GM12878 (cell line): ENCODE results near the gene LMO3. TPM values are rescaled to one million over a fixed set of nuclear protein-coding genes. Genes with fewer than 3 reads are reported as not detected.

Source experiments
- ATAC-seq: fragments of 200-7000 bp; cut with Tn5 transposase; 3 replicates; pipeline ENCODE4 v1.9.1; 2020; ENCODE audit warnings: mild to moderate bottlenecking, moderate library complexity
- BruUV-seq: library from RNA; stranded (reverse); fragments of 400-500 nt; replicated peaks from 2 replicates; lab custom pipeline; 2021; lab: Mats Ljungman, UMichigan
- CTCF ChIA-PET: fragments of 300-600 bp; sonication (Branson Sonifier 250); formaldehyde crosslinking; extraction: SDS; loops from one replicate; lab custom pipeline; 2021; ENCODE audit warnings: inconsistent platforms; lab: Yijun Ruan, JAX
- POLR2A ChIA-PET: fragments of 350-600 bp; formaldehyde crosslinking; extraction: SDS; loops from one replicate; lab custom pipeline; 2021; ENCODE audit warnings: inconsistent platforms; lab: Charles Lee
- RAD21 ChIA-PET: fragments of 300-600 bp; sonication (Branson Sonifier 250); formaldehyde crosslinking; loops from one replicate; lab custom pipeline; 2023; ENCODE audit warnings: antibody characterized with exemption; ENCODE audit not compliant: unreplicated experiment; lab: Charles Lee
- SMC1A ChIA-PET: fragments of 300-600 bp; sonication (Branson Sonifier 250); formaldehyde crosslinking; loops from one replicate; lab custom pipeline; 2023; ENCODE audit not compliant: unreplicated experiment, uncharacterized antibody; lab: Charles Lee
- DNase-seq: peaks from one replicate; pipeline ENCODE4 v3.0.0-alpha.2; 2011; ENCODE audit warnings: low read depth, low spot score
- FAIRE-seq: peaks from 3 replicates; lab custom pipeline; 2011; peaks lifted over from hg19 to GRCh38; lab: Jason Lieb, UNC
- H2AFZ ChIP-seq: 2 replicates; pipeline ENCODE4 v1.6.0; 2011; ENCODE audit warnings: low read depth, low read length, control low read depth; ENCODE audit not compliant: control insufficient read depth
- H3K27ac ChIP-seq: 2 replicates; pipeline ENCODE4 v1.5.1; 2011; ENCODE audit warnings: control low read depth; ENCODE audit not compliant: control insufficient read depth, insufficient read depth
- H3K27me3 ChIP-seq, 2 experiments: replicated peaks in 1 of 2; 2 replicates each; pipeline versions ENCODE4 v1.6.0 to v1.6.1; 2011; ENCODE audit warnings: low read length in 1 of 2; ENCODE audit not compliant: control insufficient read depth in 2 of 2, insufficient read depth in 2 of 2
- H3K36me3 ChIP-seq, 2 experiments: 2 replicates each; pipeline ENCODE4 v1.5.1; 2011; ENCODE audit warnings: low read length in 1 of 2; ENCODE audit not compliant: control insufficient read depth in 2 of 2, insufficient read depth in 2 of 2
- H3K4me1 ChIP-seq: 2 replicates; pipeline ENCODE4 v1.6.1; 2011; ENCODE audit warnings: mild to moderate bottlenecking, low read length, moderate library complexity, mixed read lengths; ENCODE audit not compliant: control insufficient read depth, insufficient read depth
- H3K4me2 ChIP-seq: 2 replicates; pipeline ENCODE4 v1.6.0; 2011; ENCODE audit warnings: control low read depth; ENCODE audit not compliant: control insufficient read depth, insufficient read depth
- H3K4me3 ChIP-seq: fragments of 200-600 bp; sonication (generic); 2 replicates; pipeline ENCODE4 v1.5.1; 2016
- H3K79me2 ChIP-seq: 2 replicates; pipeline ENCODE4 v1.6.0; 2011; ENCODE audit warnings: low read length; ENCODE audit not compliant: control insufficient read depth, insufficient read depth
- H3K9ac ChIP-seq: 2 replicates; pipeline ENCODE4 v1.8.0; 2011; ENCODE audit warnings: low read length, control low read depth, mixed read lengths; ENCODE audit not compliant: control insufficient read depth, insufficient read depth
- H3K9me3 ChIP-seq: replicated peaks from 3 replicates; pipeline ENCODE4 v1.5.1; 2011; ENCODE audit warnings: mild to moderate bottlenecking, low read length; ENCODE audit not compliant: control insufficient read depth, insufficient read depth
- H4K20me1 ChIP-seq: 2 replicates; pipeline ENCODE4 v1.6.0; 2011; ENCODE audit not compliant: control insufficient read depth, insufficient read depth
- EED ChIP-seq: sonication (generic); IDR thresholded peaks from 2 replicates; pipeline ENCODE4 v1.6.1; 2016; ENCODE audit warnings: antibody characterized with exemption, low read depth
- HDGF ChIP-seq: fragments of 450-650 bp; IDR thresholded peaks from 2 replicates; pipeline ENCODE4 v1.6.1; 2016; ENCODE audit warnings: antibody characterized with exemption
- NFYA ChIP-seq: IDR thresholded peaks from 2 replicates; pipeline ENCODE4 v1.6.1; 2011; ENCODE audit warnings: low read depth, mild to moderate bottlenecking, low read length, improper control_type of control experiment, borderline replicate concordance
- POU2F2 ChIP-seq: IDR thresholded peaks from 3 replicates; pipeline ENCODE4 v1.6.1; 2011; ENCODE audit warnings: low read depth, mild to moderate bottlenecking, low read length, borderline replicate concordance
- RB1 ChIP-seq: fragments of 450-650 bp; formaldehyde crosslinking; IDR thresholded peaks from 2 replicates; pipeline ENCODE4 v1.6.1; 2017; ENCODE audit warnings: mild to moderate bottlenecking, borderline replicate concordance
- RELA ChIP-seq: fragments of 450-650 bp; IDR thresholded peaks from 2 replicates; pipeline ENCODE4 v1.8.0; 2014; ENCODE audit warnings: borderline replicate concordance; ENCODE audit not compliant: partially characterized antibody
- ZZZ3 ChIP-seq: IDR thresholded peaks from 2 replicates; pipeline ENCODE4 v1.6.1; 2011; ENCODE audit warnings: low read depth; ENCODE audit not compliant: control insufficient read depth, insufficient read length
- WGBS: methylation state at CpG from one replicate; pipeline ENCODE4 v1.1.6; 2016; ENCODE audit warnings: low lambda C conversion rate; ENCODE audit not compliant: insufficient replicate concordance, insufficient coverage; ENCODE audit errors: missing lambda C conversion rate; 5-methylcytosine and 5-hydroxymethylcytosine counted together
- in situ Hi-C: fragments of 300-500 bp; cut with MboI; formaldehyde crosslinking; loops from 9 replicates; pipeline ENCODE4 v1.14.3; 2018; ENCODE audit warnings: mixed read lengths
- intact Hi-C: fragments of 100-400 bp; cut with micrococcal nuclease; formaldehyde crosslinking; loops from one replicate; pipeline ENCODE4 v1.14.2; 2022; ENCODE audit not compliant: unreplicated experiment
- polyA plus RNA-seq, 11 experiments: library from polyadenylated mRNA; depleted of rRNA in 4 of 11; unstranded in 6 of 11; stranded (reverse) in 5 of 11; fragments of >200 nt; fragmentation: Nextera tagmentation in 4 of 11; fragmentation: Illumina TruSeq in 1 of 11; extraction: Ambion mirVana in 4 of 11; extraction: Trizol in 1 of 11; gene quantifications; 1 replicate in 1 of 11; 2 replicates in 10 of 11; pipeline versions ENCODE4 v1.2.1 to v1.2.3, GENCODE V29; 2011 to 2016; ENCODE audit warnings: inconsistent platforms in 2 of 11, missing spikeins in 2 of 11, low read depth in 1 of 11
- total RNA-seq, 4 experiments: library from RNA; depleted of rRNA in 3 of 4; stranded (reverse); fragments of >200 nt in 3 of 4; fragmentation: Illumina TruSeq in 1 of 4; extraction: Trizol in 1 of 4; gene quantifications; 2 replicates each; pipeline versions ENCODE4 v1.2.1 to v1.2.3, GENCODE V29; 2013 to 2021
- TF ChIP-seq, protein P1 (sequence below): fragments of 450-650 bp; IDR thresholded peaks from 2 replicates; pipeline ENCODE4 v1.6.1; 2017; ENCODE audit warnings: borderline replicate concordance
- TF ChIP-seq, protein P2 (sequence below): fragments of 450-650 bp; IDR thresholded peaks from 2 replicates; pipeline ENCODE4 v1.6.1; 2017; ENCODE audit warnings: mild to moderate bottlenecking
- TF ChIP-seq, protein P3 (sequence below): IDR thresholded peaks from 2 replicates; pipeline ENCODE4 v1.6.1; 2011; ENCODE audit warnings: borderline replicate concordance, low read depth, mild to moderate bottlenecking, moderate library complexity, low read length; ENCODE audit not compliant: insufficient read depth, poor library complexity, severe bottlenecking

The LMO3 gene
- total and polyA plus RNA-seq, 10 of the 15 experiments (the other 5 are each of a cell fraction or from before 2014, with no cell fraction given): 1.6 to 13.5 (median 1.9) TPM

DNA sequence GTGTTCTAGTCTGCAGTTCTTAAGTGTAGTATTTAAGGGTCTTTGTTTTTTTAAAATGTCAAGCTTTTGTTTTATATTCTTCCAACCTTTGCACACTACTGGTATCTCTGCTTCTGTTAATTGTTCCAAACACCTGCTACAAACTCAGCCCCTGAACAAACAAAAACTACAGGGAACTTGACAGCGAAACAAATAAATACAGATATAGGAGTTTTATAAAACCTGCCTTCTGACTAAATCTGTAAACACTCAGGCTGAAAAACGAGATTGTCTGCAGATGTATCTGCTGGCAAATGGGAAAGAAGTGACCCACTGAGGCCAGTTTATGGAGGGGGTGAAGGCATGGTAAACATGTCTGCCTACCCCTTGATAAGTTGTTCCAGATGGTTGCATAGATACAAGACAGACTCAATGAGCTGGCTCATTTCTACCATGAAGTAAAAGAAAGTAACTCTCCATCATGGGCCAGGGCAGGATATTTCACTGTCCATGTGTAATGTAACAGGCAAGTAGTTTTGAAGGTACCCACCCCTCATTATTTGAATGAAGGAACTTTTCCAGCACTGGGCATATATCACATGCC is 75.6 kb downstream of the LMO3 start:
- intact Hi-C loops: no loop called here
- WGBS: 36% methylated on average over 2 of the region's 2 CpGs

DNA sequence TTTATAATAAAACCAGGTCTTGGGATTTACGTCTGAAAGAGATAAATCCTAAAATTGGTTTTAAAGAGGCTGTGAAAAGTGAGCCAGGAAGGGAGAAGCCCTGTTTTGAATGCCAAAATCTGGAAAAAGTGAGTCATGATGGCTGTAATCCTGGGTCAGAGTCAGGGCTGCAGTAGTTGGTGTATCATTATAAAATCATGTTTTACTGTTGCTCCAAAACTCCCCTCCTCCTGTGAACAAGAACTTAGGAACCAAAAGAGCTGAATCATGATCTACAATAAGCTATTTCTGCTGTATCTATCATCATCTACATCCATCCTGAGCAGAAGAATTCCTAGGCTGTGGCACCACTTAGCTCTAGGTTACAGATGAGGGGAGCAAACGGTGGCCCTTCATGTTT is 79.3 kb downstream of the LMO3 start:
- no TSS peak for BruUV-seq
- TF ChIP-seq EED: no peak
- TF ChIP-seq RELA: no peak
- TF ChIP-seq, protein P1, sequence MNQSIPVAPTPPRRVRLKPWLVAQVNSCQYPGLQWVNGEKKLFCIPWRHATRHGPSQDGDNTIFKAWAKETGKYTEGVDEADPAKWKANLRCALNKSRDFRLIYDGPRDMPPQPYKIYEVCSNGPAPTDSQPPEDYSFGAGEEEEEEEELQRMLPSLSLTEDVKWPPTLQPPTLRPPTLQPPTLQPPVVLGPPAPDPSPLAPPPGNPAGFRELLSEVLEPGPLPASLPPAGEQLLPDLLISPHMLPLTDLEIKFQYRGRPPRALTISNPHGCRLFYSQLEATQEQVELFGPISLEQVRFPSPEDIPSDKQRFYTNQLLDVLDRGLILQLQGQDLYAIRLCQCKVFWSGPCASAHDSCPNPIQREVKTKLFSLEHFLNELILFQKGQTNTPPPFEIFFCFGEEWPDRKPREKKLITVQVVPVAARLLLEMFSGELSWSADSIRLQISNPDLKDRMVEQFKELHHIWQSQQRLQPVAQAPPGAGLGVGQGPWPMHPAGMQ: no peak
- TF ChIP-seq ZZZ3: no peak
- TF ChIP-seq, protein P2, sequence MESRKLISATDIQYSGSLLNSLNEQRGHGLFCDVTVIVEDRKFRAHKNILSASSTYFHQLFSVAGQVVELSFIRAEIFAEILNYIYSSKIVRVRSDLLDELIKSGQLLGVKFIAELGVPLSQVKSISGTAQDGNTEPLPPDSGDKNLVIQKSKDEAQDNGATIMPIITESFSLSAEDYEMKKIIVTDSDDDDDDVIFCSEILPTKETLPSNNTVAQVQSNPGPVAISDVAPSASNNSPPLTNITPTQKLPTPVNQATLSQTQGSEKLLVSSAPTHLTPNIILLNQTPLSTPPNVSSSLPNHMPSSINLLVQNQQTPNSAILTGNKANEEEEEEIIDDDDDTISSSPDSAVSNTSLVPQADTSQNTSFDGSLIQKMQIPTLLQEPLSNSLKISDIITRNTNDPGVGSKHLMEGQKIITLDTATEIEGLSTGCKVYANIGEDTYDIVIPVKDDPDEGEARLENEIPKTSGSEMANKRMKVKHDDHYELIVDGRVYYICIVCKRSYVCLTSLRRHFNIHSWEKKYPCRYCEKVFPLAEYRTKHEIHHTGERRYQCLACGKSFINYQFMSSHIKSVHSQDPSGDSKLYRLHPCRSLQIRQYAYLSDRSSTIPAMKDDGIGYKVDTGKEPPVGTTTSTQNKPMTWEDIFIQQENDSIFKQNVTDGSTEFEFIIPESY: no peak
- no peak for TF ChIP-seq NFYA
- TF ChIP-seq POU2F2: no peak

More for the DNA sequence above, 75.6 kb downstream of the LMO3 start:
- Histone ChIP-seq H3K4me2 (no peak overlapping the region), H3K27me3 (no peaks in the 10 kb centered on the region), H3K4me1 (no peaks in the 10 kb centered on the region), H3K79me2 (no peaks in the 10 kb centered on the region), H3K9ac (no peak overlapping the region), H3K4me3 (no peak overlapping the region), H3K36me3 (no peaks in the 10 kb centered on the region), H3K9me3 (no peaks in the 10 kb centered on the region), H2AFZ (no peak overlapping the region), H3K27ac (no peak overlapping the region), H4K20me1 (no peaks in the 10 kb centered on the region)
- in situ Hi-C loops: no loop called here
- ChIA-PET RAD21 (no interaction called here), SMC1A (interaction anchor here (0.9 to 1.2 kb wide), 3 partner anchors 14 to 326 kb away, joined by 3 read pairs; no protein-coding TSS in a partner anchor), CTCF (interaction anchor here (0.7 kb wide), 1 partner anchor 816 kb away, joined by 3 read pairs; no protein-coding TSS in a partner anchor), POLR2A (no interaction called here)
- no TSS peak for BruUV-seq
- no peak for ATAC-seq
- FAIRE-seq: no peak
- TF ChIP-seq RB1 (no peak), NFYA (no peak), HDGF (no peak)
- TF ChIP-seq, protein P3, sequence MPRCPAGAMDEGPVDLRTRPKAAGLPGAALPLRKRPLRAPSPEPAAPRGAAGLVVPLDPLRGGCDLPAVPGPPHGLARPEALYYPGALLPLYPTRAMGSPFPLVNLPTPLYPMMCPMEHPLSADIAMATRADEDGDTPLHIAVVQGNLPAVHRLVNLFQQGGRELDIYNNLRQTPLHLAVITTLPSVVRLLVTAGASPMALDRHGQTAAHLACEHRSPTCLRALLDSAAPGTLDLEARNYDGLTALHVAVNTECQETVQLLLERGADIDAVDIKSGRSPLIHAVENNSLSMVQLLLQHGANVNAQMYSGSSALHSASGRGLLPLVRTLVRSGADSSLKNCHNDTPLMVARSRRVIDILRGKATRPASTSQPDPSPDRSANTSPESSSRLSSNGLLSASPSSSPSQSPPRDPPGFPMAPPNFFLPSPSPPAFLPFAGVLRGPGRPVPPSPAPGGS: no peak
- no peak for DNase-seq

More for the DNA sequence above, 79.3 kb downstream of the LMO3 start:
- Histone ChIP-seq H3K79me2 (no peaks in the 10 kb centered on the region), H2AFZ (no peak overlapping the region), H3K4me1 (no peaks in the 10 kb centered on the region), H3K4me3 (no peak overlapping the region), H3K4me2 (no peak overlapping the region), H3K27me3 (no peaks in the 10 kb centered on the region), H3K9ac (no peak overlapping the region), H3K36me3 (no peaks in the 10 kb centered on the region), H3K9me3 (no peaks in the 10 kb centered on the region), H4K20me1 (no peaks in the 10 kb centered on the region), H3K27ac (no peak overlapping the region)
- WGBS: 18% methylated on average over 2 of the region's 2 CpGs
- intact Hi-C loops (no loop called here), in situ Hi-C loops (no loop called here)
- ChIA-PET RAD21 (no interaction called here), SMC1A (interaction anchor here (0.5 to 1.3 kb wide), 6 partner anchors 14 to 1054 kb away, joined by 3 to 4 read pairs (median 3); no protein-coding TSS in a partner anchor), POLR2A (no interaction called here), CTCF (no interaction called here)
- FAIRE-seq (no peak), ATAC-seq (no peak), DNase-seq (no peak)
